CD4-positive, alpha-beta T cell treated with Interleukin-15 for 1 hour (primary cell): Measurements from ENCODE around the gene ABHD12B.

ENCODE experiments used
- DNase-seq: peaks from one replicate; pipeline ENCODE4 v3.0.0-alpha.2; 2020

The ABHD12B gene, protein sequence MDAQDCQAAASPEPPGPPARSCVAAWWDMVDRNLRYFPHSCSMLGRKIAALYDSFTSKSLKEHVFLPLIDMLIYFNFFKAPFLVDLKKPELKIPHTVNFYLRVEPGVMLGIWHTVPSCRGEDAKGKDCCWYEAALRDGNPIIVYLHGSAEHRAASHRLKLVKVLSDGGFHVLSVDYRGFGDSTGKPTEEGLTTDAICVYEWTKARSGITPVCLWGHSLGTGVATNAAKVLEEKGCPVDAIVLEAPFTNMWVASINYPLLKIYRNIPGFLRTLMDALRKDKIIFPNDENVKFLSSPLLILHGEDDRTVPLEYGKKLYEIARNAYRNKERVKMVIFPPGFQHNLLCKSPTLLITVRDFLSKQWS

GRCh38 chr14:50871914-50872732, at the start of gene ABHD12B:
TSS of gene ABHD12B (plus strand) at chr14:50872053. CDS start at chr14:50872175, 122 bp downstream.
- no peak for DNase-seq

DNA sequence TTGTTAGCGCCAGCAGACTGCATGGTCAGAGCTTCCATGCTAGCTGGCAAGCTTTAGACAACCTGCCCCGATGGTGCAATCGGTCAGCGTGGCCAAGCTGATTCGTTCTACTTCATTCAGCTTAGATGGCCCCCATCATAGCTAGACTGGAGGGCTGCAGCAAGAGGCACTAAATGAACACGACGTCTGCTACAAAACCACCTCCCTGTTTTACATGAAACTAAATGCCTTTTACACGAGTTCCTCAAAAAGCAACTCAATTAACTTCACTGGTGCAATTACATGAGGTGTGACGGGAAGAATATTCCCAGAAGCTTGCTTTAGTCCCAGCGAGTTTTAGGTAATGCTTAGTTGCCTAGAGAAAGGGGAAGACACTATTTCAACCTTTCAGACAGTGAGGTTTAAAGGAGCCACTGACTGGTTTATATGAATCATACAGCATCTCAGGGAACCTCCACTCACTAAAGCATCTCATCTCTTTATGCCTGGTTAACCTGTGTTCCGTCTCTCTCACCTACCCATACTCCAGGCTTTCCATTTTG, 49.3 kb upstream of the ABHD12B start:
- DNase-seq = no peak

DNA sequence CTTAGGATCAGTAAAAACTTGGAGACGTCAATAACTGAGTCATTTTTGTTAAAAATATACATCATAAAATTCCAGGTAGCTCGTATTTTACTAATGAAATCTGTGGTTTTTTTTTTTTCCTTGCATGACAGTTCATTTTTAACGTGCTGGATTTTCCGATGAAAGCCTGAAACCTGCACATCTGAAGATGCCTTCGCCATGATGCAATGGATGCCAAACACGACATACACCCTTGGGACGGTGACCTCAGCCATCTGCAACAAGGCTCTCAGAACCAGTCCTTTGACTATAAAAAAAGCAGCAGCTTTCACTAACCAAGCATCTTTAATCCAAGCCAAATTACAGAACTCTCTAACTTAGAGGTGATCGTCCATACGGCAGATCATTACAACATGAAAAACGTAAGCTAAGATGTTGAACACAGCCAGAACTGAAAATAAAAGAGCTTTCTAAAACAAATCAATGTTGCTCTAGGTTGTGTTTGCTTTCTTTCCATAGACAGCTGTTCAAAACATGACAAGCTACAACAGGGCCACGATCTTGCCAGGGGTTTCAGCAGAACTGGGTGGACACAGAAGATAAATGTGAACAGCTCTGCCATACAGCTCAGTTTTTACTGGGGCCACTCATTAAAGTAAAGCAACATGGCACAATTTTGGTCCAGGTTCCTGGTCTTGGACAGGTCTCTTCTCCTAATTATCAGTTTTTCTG, 48.6 kb upstream of the ABHD12B start:
- DNase-seq = no peak

- no peak for DNase-seq
These were observed 47.9 kb upstream of the ABHD12B start for GRCh38 chr14:50823762-50824636.

DNA sequence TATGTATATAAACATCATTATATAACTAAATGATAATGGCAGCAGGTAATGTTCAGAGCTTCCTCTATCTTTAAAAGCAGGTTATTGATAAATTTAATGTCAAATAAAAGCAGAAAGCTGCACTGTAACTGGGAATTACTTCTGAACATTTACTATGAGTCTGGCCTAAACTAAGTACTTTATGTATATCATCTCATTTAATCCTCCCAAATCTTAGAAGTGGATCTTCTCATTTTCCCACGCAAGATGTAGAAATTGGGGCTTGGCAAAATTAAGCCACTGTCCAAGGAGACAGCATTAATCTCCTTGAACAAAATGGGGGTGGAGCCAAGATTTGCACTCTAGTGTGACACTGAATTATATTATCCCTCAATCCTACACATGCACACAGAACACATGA, 46.5 kb upstream of the ABHD12B start:
- DNase-seq = no peak

- no peak for DNase-seq
These were observed 45.2 kb upstream of the ABHD12B start for GRCh38 chr14:50826681-50827080.

GRCh38 chr14:50828721-50829488, 42.9 kb upstream of the ABHD12B start:
- no peak for DNase-seq

- DNase-seq = no peak
These were observed 42.3 kb upstream of the ABHD12B start for GRCh38 chr14:50829489-50830043.

- peak; percentile 72 for DNase-seq
These were observed 41.6 kb upstream of the ABHD12B start for GRCh38 chr14:50830044-50830931.

GRCh38 chr14:50830932-50831725, 40.7 kb upstream of the ABHD12B start, which contains the start of gene NIN:
TSS of gene NIN (minus strand) at chr14:50831162. CDS start at chr14:50822056, 9,106 bp downstream.
- DNase-seq = peak; percentile 71

GRCh38 chr14:50831726-50832168, 40.1 kb upstream of the ABHD12B start:
- no peak for DNase-seq

DNA sequence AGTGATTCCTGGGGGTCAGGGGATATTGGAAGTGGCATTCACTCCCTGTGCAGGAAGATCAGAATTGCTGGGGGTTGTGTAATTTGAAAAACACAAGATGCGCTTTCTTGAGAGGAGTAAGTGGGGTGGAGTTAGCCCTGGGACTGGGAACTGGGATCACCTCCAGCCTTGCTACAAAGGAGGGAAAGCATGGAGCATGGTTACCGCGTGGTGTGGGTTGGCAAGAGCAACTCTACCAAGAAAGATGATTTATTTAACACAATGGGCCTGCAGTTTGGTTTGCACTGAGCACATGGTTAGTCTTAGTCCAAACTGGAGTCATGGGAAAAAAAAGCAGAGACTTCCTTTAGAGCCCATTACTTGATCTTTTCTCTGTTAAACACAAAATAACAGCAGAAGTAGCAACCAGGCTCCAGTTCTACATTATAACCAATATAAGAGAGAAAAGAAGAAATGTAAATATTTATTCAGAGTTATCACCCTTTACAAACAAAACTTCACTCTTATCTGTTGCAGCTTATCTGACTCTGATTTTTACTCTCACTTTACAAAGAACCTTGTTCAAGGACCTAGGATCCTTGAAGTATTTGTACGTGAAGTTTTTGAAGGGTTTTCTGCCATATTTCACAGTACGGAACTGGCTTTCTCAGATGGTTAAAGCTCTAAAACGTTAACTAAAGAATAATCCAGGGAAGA, 38.8 kb upstream of the ABHD12B start:
- no peak for DNase-seq

- no peak for DNase-seq
These were observed 37.0 kb upstream of the ABHD12B start for GRCh38 chr14:50834802-50835276.

GRCh38 chr14:50835280-50835679, 36.6 kb upstream of the ABHD12B start:
- peak; percentile 40 for DNase-seq

DNA sequence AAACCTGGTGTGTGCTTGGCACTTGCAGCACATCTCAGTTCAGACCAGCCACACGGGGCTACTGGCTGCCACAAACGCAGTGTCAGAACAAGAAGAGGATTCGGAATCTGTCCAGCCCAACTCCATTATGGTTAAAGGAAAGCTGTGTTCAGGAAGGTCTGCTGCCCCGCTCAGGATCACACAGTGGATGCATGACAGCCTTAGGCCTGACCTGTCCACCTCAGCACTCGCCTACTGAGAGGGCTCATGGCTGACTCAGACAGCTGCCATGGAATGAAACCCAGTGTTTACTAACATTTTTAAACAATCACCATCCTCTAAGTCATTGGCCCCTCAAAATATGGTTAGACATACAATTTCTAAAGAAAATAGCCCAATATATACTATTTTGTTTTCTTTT, 35.3 kb upstream of the ABHD12B start:
- DNase-seq = no peak

DNA sequence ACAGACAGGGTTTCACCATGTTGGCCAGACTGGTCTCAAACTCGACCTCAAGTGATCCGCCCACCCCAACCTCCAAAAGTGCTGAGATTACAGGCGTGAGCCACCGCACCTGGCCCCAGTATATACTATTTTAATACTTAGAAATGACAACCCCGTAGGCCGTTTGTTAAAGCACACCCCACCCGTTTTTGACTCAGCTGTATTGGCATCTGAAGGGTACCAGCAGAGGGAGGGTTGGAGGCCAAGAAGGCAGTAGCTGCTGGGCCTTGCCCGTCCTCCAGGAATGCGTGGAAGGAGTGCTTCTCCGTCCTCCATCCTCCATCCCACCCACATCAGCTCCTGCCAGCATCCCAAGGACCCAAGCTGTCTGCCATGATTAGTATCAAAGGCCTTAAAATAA, 34.6 kb upstream of the ABHD12B start:
- DNase-seq = no peak

DNA sequence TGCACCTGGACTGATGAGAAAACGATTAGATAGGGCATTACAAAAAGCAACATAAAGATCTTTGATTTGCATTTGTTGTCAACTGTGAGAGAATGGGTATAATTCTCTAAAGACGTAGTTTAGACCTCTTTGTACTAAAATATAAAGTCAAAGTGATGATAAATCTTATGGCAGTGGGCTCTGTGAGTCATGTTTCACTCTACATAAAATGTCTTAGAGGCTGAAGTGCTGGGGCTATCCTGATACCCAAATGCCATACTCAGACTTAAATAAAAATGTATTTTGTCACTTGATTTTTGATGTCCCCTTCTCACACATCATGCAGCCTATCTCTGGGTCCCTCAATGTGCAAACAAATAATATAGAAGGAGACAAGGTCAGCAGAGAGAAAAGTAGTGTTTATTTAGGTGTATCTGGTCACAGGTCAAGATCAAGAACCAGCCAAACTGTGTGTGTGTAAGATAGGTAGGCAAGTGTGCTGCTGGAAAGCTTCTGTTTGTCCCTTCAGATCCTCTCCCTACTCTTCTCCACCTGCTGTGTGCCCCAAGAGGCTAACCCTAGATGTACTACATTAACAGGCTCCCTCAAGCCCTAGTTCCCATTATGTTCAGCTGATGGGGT, 33.9 kb upstream of the ABHD12B start:
- DNase-seq = no peak

GRCh38 chr14:50839048-50839447, 32.8 kb upstream of the ABHD12B start:
- no peak for DNase-seq
